Natural killer cell (primary cell): Measurements from ENCODE around the gene IFI30. TPM values are rescaled to one million over a fixed set of nuclear protein-coding genes. Genes with fewer than 3 reads are reported as not detected.

Experiments
- ATAC-seq, 3 donors: fragments of 150-1000 bp in 2 of 3; fragments of 200-7000 bp in 1 of 3; cut with Tn5 transposase; 1 replicate in 1 of 3; 2 replicates in 2 of 3; pipeline ENCODE4 v1.10.0; 2021; ENCODE audit warnings: mild to moderate bottlenecking in 2 of 3, moderate library complexity in 2 of 3
- DNase-seq, 2 donors: peaks; one replicate each; pipeline versions ENCODE4 v3.0.0 to v3.0.0-alpha.2; 2013 to 2021; ENCODE audit warnings: mixed read lengths in 1 of 2
- H3K27ac ChIP-seq: one replicate; pipeline ENCODE4 v1.5.1; 2013; ENCODE audit warnings: mild to moderate bottlenecking, low read length
- H3K27me3 ChIP-seq: one replicate; pipeline ENCODE4 v1.6.1; 2013; ENCODE audit warnings: low read length; ENCODE audit not compliant: control insufficient read depth, insufficient read depth
- H3K36me3 ChIP-seq: one replicate; pipeline ENCODE4 v1.6.1; 2013; ENCODE audit warnings: low read length; ENCODE audit not compliant: control insufficient read depth, insufficient read depth
- H3K4me1 ChIP-seq: one replicate; pipeline ENCODE4 v1.6.1; 2013; ENCODE audit warnings: low read length; ENCODE audit not compliant: control insufficient read depth, insufficient read depth
- H3K4me3 ChIP-seq: one replicate; pipeline ENCODE4 v1.5.1; 2013; ENCODE audit warnings: low read length
- H3K9me3 ChIP-seq: one replicate; pipeline ENCODE4 v1.6.1; 2013; ENCODE audit warnings: low read length; ENCODE audit not compliant: control insufficient read depth, insufficient read depth
- H3K27ac Mint-ChIP-seq, 2 donors: one replicate each; pipeline ENCODE4 v1.8.0; 2022; ENCODE audit warnings: mild to moderate bottlenecking in 2 of 2, mixed read lengths in 2 of 2, moderate library complexity in 1 of 2
- H3K27me3 Mint-ChIP-seq, 2 donors: one replicate each; pipeline ENCODE4 v1.8.0; 2022; ENCODE audit warnings: low read depth in 2 of 2, mixed read lengths in 2 of 2
- H3K36me3 Mint-ChIP-seq: one replicate; pipeline ENCODE4 v1.8.0; 2022; ENCODE audit warnings: mixed read lengths
- H3K4me1 Mint-ChIP-seq, 2 donors: one replicate each; pipeline ENCODE4 v1.8.0; 2022; ENCODE audit warnings: mixed read lengths in 2 of 2
- H3K4me3 Mint-ChIP-seq: one replicate; pipeline ENCODE4 v1.8.0; 2022; ENCODE audit warnings: mild to moderate bottlenecking, moderate library complexity, mixed read lengths
- H3K9me3 Mint-ChIP-seq, 2 donors: one replicate each; pipeline ENCODE4 v1.8.0; 2022; ENCODE audit warnings: mixed read lengths in 2 of 2
- WGBS: methylation state at CpG from one replicate; pipeline ENCODE4 v1.1.7; 2013; ENCODE audit warnings: missing lambda C conversion rate; ENCODE audit not compliant: insufficient coverage; 5-methylcytosine and 5-hydroxymethylcytosine counted together
- intact Hi-C: fragments of 100-400 bp; cut with micrococcal nuclease; formaldehyde crosslinking; loops from one replicate; pipeline ENCODE4 v1.14.2; 2022
- total RNA-seq, 4 donors: library from RNA; stranded (reverse); fragments of 120-200 nt in 1 of 4; gene quantifications; one replicate each; pipeline versions ENCODE4 v1.2.3 to v1.2.4, GENCODE V29; 2013 to 2022
- TF ChIP-seq, protein P1 (sequence below): fragments of 200-600 bp; IDR thresholded peaks from one replicate; pipeline ENCODE4 v1.8.0; 2022; ENCODE audit warnings: antibody characterized with exemption

Gene IFI30
- total RNA-seq, 3 donors from 2014 or later (not counting 1 experiment from before 2014, with no cell fraction given): 38.2 to 109 (median 89.5) TPM

DNA sequence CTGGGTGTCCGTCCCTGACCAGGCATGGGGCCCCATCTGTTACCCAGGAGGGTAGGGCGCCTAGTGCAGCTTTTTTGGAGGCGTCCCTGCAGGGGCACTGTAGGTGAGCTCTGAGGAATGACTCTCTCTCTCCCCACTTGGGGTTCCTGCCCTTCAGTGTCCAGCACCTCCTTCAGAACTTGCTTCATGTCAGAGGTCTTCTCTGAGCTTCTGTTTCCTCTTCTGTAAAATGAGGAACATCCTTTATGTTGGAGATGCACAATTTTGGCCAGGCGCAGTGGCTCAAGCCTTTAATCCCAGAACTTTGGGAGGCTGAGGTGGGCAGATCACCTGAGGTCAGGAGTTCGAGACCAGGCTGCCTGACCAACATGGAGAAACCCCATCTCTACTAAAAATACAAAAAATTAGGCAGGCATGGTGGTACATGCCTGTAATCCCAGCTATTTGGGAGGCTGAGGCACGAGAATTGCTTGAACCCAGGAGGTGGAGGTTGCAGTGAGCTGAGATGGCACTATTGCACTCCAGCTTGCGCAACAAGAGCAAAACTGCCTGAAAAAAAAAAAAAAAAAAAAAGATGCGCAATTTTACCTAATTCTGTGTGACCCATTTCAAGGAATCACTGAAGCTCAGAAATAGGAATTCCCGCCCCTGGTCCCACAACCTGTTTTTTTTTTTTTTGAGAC is 35.8 kb upstream of the IFI30 start:
- Histone ChIP-seq H3K36me3 (peaks cover 72% of the 10 kb centered on the region), H3K4me1 (no peaks in the 10 kb centered on the region), H3K4me3 (no peak overlapping the region), H3K9me3 (no peaks in the 10 kb centered on the region), H3K27me3 (no peaks in the 10 kb centered on the region), H3K27ac (no peak overlapping the region)
- Mint-ChIP-seq H3K27ac (no peak overlapping the region), H3K36me3 (peaks cover 11% of the 10 kb centered on the region), H3K4me1 (peaks cover 0 to 10% of the 10 kb centered on the region in 2 donors), H3K27me3 (no peaks in the 10 kb centered on the region), H3K9me3 (no peaks in the 10 kb centered on the region), H3K4me3 (no peak overlapping the region)
- 96% methylated on average over 9 of the region's 9 CpGs for whole genome bisulfite sequencing
- DNase-seq (no peak), ATAC-seq (no peak)
- intact Hi-C loops: no loop called here
- TF ChIP-seq, protein P1, sequence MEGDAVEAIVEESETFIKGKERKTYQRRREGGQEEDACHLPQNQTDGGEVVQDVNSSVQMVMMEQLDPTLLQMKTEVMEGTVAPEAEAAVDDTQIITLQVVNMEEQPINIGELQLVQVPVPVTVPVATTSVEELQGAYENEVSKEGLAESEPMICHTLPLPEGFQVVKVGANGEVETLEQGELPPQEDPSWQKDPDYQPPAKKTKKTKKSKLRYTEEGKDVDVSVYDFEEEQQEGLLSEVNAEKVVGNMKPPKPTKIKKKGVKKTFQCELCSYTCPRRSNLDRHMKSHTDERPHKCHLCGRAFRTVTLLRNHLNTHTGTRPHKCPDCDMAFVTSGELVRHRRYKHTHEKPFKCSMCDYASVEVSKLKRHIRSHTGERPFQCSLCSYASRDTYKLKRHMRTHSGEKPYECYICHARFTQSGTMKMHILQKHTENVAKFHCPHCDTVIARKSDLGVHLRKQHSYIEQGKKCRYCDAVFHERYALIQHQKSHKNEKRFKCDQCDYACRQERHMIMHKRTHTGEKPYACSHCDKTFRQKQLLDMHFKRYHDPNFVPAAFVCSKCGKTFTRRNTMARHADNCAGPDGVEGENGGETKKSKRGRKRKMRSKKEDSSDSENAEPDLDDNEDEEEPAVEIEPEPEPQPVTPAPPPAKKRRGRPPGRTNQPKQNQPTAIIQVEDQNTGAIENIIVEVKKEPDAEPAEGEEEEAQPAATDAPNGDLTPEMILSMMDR: no peak

DNA sequence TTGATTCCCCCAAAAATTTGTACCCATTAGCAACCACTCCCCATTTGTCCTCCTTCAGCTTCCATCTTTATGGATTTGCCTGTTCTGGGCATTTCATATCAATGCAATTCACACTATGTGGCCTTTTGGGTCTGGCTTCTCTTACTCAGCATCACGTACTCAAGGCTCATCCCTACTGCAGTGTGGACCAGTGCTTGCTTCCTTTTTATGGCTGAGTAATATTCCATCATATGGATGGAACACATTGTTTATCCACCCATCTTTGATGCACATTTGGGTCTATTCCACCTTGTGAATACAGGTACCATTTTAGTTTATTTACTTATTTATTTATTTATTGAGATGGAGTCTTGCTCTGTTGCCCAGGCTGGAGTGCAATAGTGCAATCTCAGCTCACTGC is 33.1 kb upstream of the IFI30 start:
- Histone ChIP-seq H3K4me1 (no peaks in the 10 kb centered on the region), H3K36me3 (peaks cover 75% of the 10 kb centered on the region), H3K4me3 (no peak overlapping the region), H3K27me3 (no peaks in the 10 kb centered on the region), H3K27ac (no peak overlapping the region), H3K9me3 (no peaks in the 10 kb centered on the region)
- H3K4me3 Mint-ChIP-seq: no peak overlapping the region
- intact Hi-C loops: no loop called here
- H3K9me3 Mint-ChIP-seq: no peaks in the 10 kb centered on the region
- no peaks in the 10 kb centered on the region for H3K27me3 Mint-ChIP-seq
- 100% methylated on average over 1 of the region's 1 CpG for WGBS
- ATAC-seq (no peak), DNase-seq (no peak)
- peaks cover 0 to 16% of the 10 kb centered on the region in 2 donors for H3K4me1 Mint-ChIP-seq
- H3K27ac Mint-ChIP-seq: no peak overlapping the region
- peaks cover 11% of the 10 kb centered on the region for H3K36me3 Mint-ChIP-seq
- TF ChIP-seq, protein P1: no peak

DNA sequence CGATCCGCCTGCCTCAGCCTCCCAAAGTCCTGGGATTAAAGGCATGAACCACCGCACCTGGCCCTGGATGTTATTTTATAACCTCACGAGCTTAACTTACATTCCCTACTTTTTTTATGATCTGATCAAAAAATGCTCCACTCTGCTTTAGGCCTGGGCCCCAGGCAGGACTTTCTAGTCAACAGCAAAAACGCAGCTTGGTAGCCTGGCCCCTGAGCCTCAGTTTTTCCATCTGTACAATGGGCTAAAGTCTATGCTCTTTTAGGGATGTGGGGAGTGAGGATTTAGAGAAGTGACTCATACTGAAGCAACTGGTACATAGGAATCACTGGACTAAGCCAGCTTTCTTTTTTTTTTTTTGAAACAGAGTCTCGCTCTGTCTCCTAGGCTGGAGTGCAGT is 32.6 kb upstream of the IFI30 start:
- no peak overlapping the region for H3K27ac ChIP-seq
- no peak for ATAC-seq
- peaks cover 75% of the 10 kb centered on the region for H3K36me3 ChIP-seq
- TF ChIP-seq, protein P1: no peak
- DNase-seq: no peak
- no peaks in the 10 kb centered on the region for H3K4me1 ChIP-seq
- peaks cover 0 to 16% of the 10 kb centered on the region in 2 donors for H3K4me1 Mint-ChIP-seq
- no peaks in the 10 kb centered on the region for H3K9me3 ChIP-seq
- H3K4me3 ChIP-seq: no peak overlapping the region
- WGBS: 94% methylated on average over 6 of the region's 6 CpGs
- H3K4me3 Mint-ChIP-seq: no peak overlapping the region
- peaks cover 11% of the 10 kb centered on the region for H3K36me3 Mint-ChIP-seq
- H3K27me3 ChIP-seq: no peaks in the 10 kb centered on the region
- H3K27ac Mint-ChIP-seq: no peak overlapping the region
- H3K27me3 Mint-ChIP-seq: no peaks in the 10 kb centered on the region
- no peaks in the 10 kb centered on the region for H3K9me3 Mint-ChIP-seq
- intact Hi-C loops: no loop called here

DNA sequence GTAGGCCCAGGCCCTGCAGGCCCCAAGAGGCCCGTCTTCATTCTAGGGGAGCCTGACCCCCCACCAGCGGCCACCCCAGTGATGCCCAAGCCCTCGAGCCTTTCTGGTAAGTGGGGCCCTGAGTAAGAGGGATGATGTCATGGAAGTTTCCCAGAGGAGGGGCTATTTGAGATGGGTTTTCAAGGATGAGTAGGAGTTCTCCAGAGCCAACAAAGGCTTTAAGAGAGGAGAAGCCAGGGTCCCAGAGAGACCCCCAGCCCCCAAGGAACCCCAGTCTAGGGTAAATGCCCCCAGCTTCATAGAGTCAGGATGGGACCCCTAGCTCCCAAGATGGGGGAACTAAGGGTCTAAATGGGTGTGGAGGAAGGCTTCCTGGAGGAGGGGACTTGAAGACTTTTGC is 29.7 kb upstream of the IFI30 start:
- ATAC-seq (no peak), DNase-seq (no peak)
- no peak overlapping the region for H3K27ac ChIP-seq
- no peaks in the 10 kb centered on the region for H3K9me3 Mint-ChIP-seq
- H3K27ac Mint-ChIP-seq: peak overlapping the region; percentile 29 to 31
- H3K36me3 ChIP-seq: peaks cover 64% of the 10 kb centered on the region
- TF ChIP-seq, protein P1: no peak
- peaks cover 15 to 38% of the 10 kb centered on the region in 2 donors for H3K4me1 Mint-ChIP-seq
- H3K9me3 ChIP-seq: no peaks in the 10 kb centered on the region
- H3K4me1 ChIP-seq: peaks cover 19% of the 10 kb centered on the region
- 95% methylated on average over 3 of the region's 3 CpGs for WGBS
- no peak overlapping the region for H3K4me3 Mint-ChIP-seq
- no peak overlapping the region for H3K4me3 ChIP-seq
- H3K27me3 ChIP-seq: no peaks in the 10 kb centered on the region
- H3K27me3 Mint-ChIP-seq: no peaks in the 10 kb centered on the region
- peaks cover 19% of the 10 kb centered on the region for H3K36me3 Mint-ChIP-seq
- intact Hi-C loops: no loop called here
